Measurements from ENCODE around the gene PRR23B.
"Not testable (repeated sequence)": the region's sequence is repeated elsewhere in the genome, so short reads cannot be mapped to it uniquely, and the experiment has no call there.

GRCh38 chr3:139030576-139030975 is 9.8 kb upstream of the PRR23B start:
- TF ChIP-seq CTCF, POLR2A (IDR thresholded peaks at IDR 0.05): not testable (repeated sequence)
